GM10266 (cell line): ENCODE results near the gene ZNF302.

Source experiments
- DNase-seq: peaks from one replicate; pipeline ENCODE4 v3.0.0; 2012; ENCODE audit errors: extremely low spot score
- TF ChIP-seq, protein P1 (sequence below): IDR thresholded peaks from 2 replicates; pipeline ENCODE4 v1.5.1; 2012; ENCODE audit warnings: mild to moderate bottlenecking, low read depth; ENCODE audit not compliant: control insufficient read depth, insufficient read depth; ENCODE audit errors: missing control alignments

The ZNF302 gene

DNA sequence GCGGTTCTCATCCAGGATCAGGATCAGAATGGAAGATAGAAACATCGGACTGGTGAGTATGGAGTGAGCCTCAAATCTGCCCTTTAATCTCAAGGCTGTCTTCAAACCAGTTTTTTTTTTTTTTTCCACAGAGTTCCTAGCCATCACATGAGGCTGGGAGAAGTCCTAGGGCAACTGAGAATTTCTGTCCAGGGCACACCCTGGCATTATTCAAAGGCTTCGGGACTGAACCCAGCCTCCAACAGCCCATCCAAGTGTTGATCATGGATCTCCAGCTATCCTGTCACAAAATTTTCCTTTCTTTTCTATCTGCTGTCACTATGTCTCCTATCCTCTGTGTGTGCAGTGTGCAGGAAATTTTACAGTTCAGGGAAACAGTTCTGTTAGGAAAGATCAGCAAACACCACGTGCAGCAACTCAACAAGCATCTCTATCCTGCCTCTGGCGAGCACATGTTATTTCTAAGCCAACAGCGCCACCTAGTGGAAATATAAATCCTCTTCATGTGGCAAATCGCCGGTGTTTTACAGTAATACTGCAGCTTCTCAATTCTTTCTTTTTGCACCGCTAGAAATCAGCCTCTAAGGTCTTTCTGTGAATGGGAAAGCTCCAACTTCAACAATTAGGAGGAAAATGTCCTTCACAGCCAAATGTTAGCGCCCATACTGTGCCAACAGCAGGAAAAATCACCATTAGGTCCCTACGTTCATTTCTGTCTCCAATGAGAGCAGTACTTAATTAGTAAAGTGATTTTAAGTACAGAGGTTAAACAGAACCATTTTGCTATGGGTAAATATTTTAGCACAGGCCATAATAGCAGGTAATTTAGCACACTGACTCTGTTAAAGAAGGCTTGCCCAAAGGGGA lies 35.1 kb downstream of the ZNF302 start:
- TF ChIP-seq, protein P1, sequence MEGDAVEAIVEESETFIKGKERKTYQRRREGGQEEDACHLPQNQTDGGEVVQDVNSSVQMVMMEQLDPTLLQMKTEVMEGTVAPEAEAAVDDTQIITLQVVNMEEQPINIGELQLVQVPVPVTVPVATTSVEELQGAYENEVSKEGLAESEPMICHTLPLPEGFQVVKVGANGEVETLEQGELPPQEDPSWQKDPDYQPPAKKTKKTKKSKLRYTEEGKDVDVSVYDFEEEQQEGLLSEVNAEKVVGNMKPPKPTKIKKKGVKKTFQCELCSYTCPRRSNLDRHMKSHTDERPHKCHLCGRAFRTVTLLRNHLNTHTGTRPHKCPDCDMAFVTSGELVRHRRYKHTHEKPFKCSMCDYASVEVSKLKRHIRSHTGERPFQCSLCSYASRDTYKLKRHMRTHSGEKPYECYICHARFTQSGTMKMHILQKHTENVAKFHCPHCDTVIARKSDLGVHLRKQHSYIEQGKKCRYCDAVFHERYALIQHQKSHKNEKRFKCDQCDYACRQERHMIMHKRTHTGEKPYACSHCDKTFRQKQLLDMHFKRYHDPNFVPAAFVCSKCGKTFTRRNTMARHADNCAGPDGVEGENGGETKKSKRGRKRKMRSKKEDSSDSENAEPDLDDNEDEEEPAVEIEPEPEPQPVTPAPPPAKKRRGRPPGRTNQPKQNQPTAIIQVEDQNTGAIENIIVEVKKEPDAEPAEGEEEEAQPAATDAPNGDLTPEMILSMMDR, result peak; percentile 73
- DNase-seq, result peak; percentile 44

DNA sequence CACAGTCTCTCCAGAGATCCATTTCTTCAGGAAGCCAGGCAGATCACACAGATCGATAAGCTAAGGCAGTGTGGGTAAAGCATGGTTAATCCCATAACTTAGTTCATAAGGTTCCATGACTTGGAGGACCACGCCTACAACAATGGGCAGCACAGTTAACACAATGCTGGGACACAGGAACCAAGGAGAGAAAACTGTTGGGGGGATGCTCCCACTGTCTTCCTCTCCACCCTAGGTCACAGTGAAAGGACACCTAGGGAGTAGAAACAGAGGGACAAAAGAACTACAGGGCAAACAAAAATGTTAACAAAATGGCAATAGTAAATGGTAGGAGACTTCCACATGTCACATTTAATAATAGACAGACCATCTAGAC lies 35.8 kb downstream of the ZNF302 start:
- DNase-seq, result no peak
- TF ChIP-seq, protein P1, result no peak

DNA sequence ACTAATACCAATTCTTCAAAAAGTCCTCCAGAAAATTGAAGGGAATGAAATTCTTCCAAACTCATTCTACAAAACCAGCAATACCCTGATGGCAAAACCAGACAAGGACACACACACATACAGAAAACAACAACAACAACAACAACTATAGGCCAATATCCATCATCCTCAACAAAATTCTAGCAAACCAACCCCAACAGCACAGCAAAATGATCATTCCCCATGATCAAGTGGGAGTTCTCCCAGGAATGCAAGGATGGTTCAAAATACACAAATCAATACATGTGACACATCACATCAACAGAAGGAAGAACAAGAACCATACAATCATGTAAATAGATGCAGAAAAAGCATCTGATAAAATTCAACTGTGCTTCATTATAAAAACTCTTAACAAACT lies 37.9 kb downstream of the ZNF302 start:
- TF ChIP-seq, protein P1, result no peak

DNA sequence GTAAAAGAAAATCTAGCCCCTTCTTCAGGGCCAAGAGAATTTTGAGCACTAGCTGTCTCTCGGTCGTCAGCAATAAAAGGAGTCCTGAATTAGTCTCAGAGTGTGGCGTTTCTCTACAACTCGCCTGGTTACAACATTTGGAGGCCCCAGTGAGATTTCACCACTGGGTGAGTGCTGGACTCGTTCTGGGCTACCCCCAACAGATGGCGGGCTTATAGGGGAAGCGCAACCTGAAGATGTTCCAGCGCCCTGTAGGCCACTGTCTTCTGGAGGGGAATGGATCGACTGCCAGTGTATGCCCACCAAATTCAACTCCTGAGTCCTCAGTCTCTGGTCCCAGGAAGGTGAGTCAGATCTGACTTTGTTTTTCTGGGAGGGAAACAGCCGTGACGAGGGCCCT lies 44.9 kb downstream of the ZNF302 start:
- no peak for DNase-seq
- TF ChIP-seq, protein P1, result no peak

More for the DNA sequence above, 37.9 kb downstream of the ZNF302 start:
- DNase-seq, result no peak

DNA sequence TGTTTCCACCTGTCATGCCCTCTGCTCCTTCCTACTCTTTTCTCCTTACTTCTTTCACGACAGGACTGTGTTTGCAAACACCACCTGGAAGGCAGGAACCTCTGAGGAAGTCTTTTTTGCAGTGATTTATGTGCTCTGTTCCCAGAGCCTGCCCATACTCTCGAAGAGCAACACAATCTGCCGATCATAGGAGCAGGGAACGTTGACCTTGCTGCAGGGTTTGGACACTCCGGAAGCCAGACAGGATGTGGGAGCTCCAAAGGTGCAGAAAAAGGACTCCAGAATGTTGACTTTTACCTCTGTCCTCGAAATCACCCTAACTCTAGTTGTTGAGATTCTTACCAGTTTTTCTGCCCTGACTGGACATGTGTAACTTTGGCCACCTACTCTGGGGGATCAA lies 47.9 kb downstream of the ZNF302 start:
- TF ChIP-seq, protein P1, result no peak
- no peak for DNase-seq

DNA sequence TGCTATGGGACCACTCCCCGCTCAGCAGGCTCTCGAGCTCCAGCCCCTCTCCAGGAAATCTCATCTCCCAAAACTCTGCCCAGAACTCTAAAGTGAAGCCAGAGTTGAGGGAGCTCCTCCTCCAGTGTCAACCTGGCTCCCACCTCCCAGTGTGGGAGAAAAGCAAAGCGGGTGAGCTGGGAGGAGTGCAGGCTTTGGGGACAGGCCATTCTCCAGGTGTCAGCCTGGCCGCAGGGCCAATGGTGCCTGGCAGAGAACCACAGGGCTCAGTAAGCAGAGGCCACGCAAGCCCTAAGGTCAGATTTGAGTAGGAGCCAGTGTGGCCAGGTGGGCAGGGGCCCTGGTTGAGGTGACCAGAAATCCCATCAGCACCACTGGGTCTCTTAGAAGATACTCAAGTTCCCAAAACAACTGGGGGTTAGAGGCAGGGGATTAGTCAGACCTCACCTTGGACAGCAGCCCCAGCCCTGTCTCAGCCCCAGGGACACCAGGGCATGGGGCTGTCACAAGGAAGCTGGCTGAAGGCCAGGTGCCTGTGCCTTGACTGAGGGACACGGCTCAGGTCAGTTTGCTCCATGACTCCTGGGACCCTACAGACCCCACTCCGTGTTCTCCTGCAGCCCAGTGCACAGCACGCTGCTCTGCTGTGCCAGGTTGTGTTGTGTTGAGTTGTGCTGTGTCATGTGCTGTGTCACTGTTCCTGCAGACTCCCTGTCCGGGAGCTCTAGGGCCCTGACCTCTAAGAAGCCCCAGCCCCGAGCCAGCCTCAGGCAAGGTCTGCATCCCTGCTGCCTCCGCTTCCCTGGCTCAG lies 53.7 kb downstream of the ZNF302 start:
- DNase-seq, result no peak
- TF ChIP-seq, protein P1, result no peak
